K562 (cell line): ENCODE measurements around the gene LRRC14B. TPM values are rescaled to one million over a fixed set of nuclear protein-coding genes. Genes with fewer than 3 reads are reported as not detected.

Source experiments
- ATAC-seq: fragments of 200-7000 bp; cut with Tn5 transposase; 3 replicates; pipeline ENCODE4 v1.9.1; 2020; ENCODE audit warnings: moderate library complexity
- BruUV-seq: library from RNA; stranded (reverse); fragments of 400-500 nt; replicated peaks from 2 replicates; lab custom pipeline; 2021; lab: Mats Ljungman, UMichigan
- CTCF ChIA-PET: fragments of 300-600 bp; formaldehyde crosslinking; extraction: SDS; loops from one replicate; lab custom pipeline; 2021; ENCODE audit warnings: low intra/inter-chr PET ratio; lab: Yijun Ruan, JAX
- POLR2A ChIA-PET: fragments of 300-600, 350-650 bp; sonication (Branson Sonifier 250); formaldehyde crosslinking; extraction: SDS; loops from one replicate; lab custom pipeline; 2021; ENCODE audit warnings: antibody characterized with exemption, inconsistent platforms; lab: Yijun Ruan, JAX
- DNase-seq, 4 experiments: peaks; one replicate each; pipeline versions ENCODE4 v3.0.0 to v3.0.0-alpha.2; 2011 to 2018; ENCODE audit warnings: low spot score in 3 of 4, mixed read lengths in 3 of 4; ENCODE audit errors: extremely low read depth in 1 of 4
- FAIRE-seq: peaks from 2 replicates; lab custom pipeline; 2011; peaks lifted over from hg19 to GRCh38; lab: Jason Lieb, UNC
- H2AFZ ChIP-seq: 2 replicates; pipeline ENCODE4 v1.6.0; 2011; ENCODE audit warnings: low read depth, low read length, control low read depth, inconsistent platforms
- H3K27ac ChIP-seq: fragments of 200-600 bp; 3 replicates; pipeline ENCODE4 v1.8.0; 2011; ENCODE audit warnings: low read depth, mild to moderate bottlenecking, control low read depth, inconsistent platforms, low read length, moderate library complexity, mixed read lengths; ENCODE audit errors: extremely low read depth
- H3K27me3 ChIP-seq, 2 experiments: fragments of 300-600 bp in 1 of 2; 2 replicates in 1 of 2; 3 replicates in 1 of 2; pipeline versions ENCODE4 v1.6.0 to v1.8.0; 2011; ENCODE audit warnings: inconsistent platforms in 2 of 2, low read length in 2 of 2, mild to moderate bottlenecking in 1 of 2, mixed read lengths in 1 of 2, moderate library complexity in 1 of 2; ENCODE audit not compliant: control insufficient read depth in 2 of 2, insufficient read depth in 2 of 2
- H3K36me3 ChIP-seq: fragments of 300-600 bp; 3 replicates; pipeline ENCODE4 v1.8.0; 2011; ENCODE audit warnings: mild to moderate bottlenecking, low read length, inconsistent platforms; ENCODE audit not compliant: control insufficient read depth, insufficient read depth
- H3K4me1 ChIP-seq, 2 experiments: fragments of 200-600 bp in 1 of 2; replicated peaks in 1 of 2; 2 replicates in 1 of 2; 3 replicates in 1 of 2; pipeline versions ENCODE4 v1.5.1 to v1.8.0; 2011; ENCODE audit warnings: inconsistent platforms in 2 of 2, low read length in 2 of 2, mild to moderate bottlenecking in 1 of 2, mixed read lengths in 1 of 2, moderate library complexity in 1 of 2; ENCODE audit not compliant: control insufficient read depth in 2 of 2, insufficient read depth in 2 of 2
- H3K4me2 ChIP-seq: 2 replicates; pipeline ENCODE4 v1.6.1; 2011; ENCODE audit warnings: low read length, control low read depth, inconsistent platforms, mixed read lengths; ENCODE audit not compliant: insufficient read depth
- H3K4me3 ChIP-seq: fragments of 200-600 bp; sonication (generic), shearing (Covaris generic); 2 replicates; pipeline ENCODE4 v1.5.1; 2016; ENCODE audit warnings: control low read depth, inconsistent platforms
- H3K79me2 ChIP-seq: fragments of 200-600 bp; 3 replicates; pipeline ENCODE4 v1.8.0; 2011; ENCODE audit warnings: low read length, inconsistent platforms; ENCODE audit not compliant: control insufficient read depth, insufficient read depth
- H3K9ac ChIP-seq, 2 experiments: 2 replicates each; pipeline versions ENCODE4 v1.6.0 to v1.6.1; 2011; ENCODE audit warnings: low read depth in 2 of 2, low read length in 2 of 2, control low read depth in 1 of 2, inconsistent platforms in 1 of 2, mild to moderate bottlenecking in 1 of 2, mixed read lengths in 1 of 2; ENCODE audit not compliant: insufficient read depth in 1 of 2
- H3K9me1 ChIP-seq: one replicate; pipeline ENCODE4 v1.6.0; 2011; ENCODE audit warnings: inconsistent platforms, mild to moderate bottlenecking, low read length, moderate library complexity; ENCODE audit not compliant: control insufficient read depth, insufficient read depth
- H3K9me3 ChIP-seq: replicated peaks from 2 replicates; pipeline ENCODE4 v1.5.1; 2011; ENCODE audit warnings: low read depth, low read length, inconsistent platforms; ENCODE audit not compliant: control insufficient read depth, insufficient read depth
- H4K20me1 ChIP-seq: replicated peaks from 2 replicates; pipeline ENCODE4 v1.6.1; 2011; ENCODE audit warnings: low read length, inconsistent platforms, mixed read lengths; ENCODE audit not compliant: control insufficient read depth, insufficient read depth
- JUN ChIP-seq, 2 experiments: sonication (generic) in 1 of 2; formaldehyde crosslinking in 1 of 2; IDR thresholded peaks; 2 replicates each; pipeline versions ENCODE4 v1.6.1 to v1.8.0; 2012 to 2022; ENCODE audit warnings: borderline replicate concordance in 2 of 2, mild to moderate bottlenecking in 2 of 2, improper control_type of control experiment in 1 of 2, low read depth in 1 of 2, low read length in 1 of 2, missing genetic modification reagents in 1 of 2
- KDM2B ChIP-seq: fragments of 250-450 bp; sonication (Bioruptor Pico); IDR thresholded peaks from 2 replicates; pipeline ENCODE4 v1.8.0; 2021; ENCODE audit warnings: mild to moderate bottlenecking, moderate library complexity
- SUPT5H ChIP-seq: fragments of 450-650 bp; IDR thresholded peaks from 2 replicates; pipeline ENCODE4 v1.6.1; 2016
- ZNF431 ChIP-seq: sonication (generic); formaldehyde crosslinking; IDR thresholded peaks from 2 replicates; pipeline ENCODE4 v1.8.0; 2022; ENCODE audit warnings: mild to moderate bottlenecking, missing genetic modification reagents
- ZNF436 ChIP-seq: fragments of 250-450, 450-650 bp; sonication (Bioruptor Pico); formaldehyde crosslinking; IDR thresholded peaks from 2 replicates; pipeline ENCODE4 v1.7.0; 2020; ENCODE audit warnings: mild to moderate bottlenecking
- ZNF696 ChIP-seq: fragments of 250-450 bp; sonication (Bioruptor Pico); conservative IDR thresholded peaks from 2 replicates; pipeline ENCODE4 v1.4.0; 2020; ENCODE audit warnings: mild to moderate bottlenecking, moderate library complexity
- WGBS: fragments of 100-300 bp; shearing (Covaris generic); methylation state at CpG from one replicate; pipeline ENCODE4 v1.1.6; 2016; ENCODE audit warnings: low coverage, mixed read lengths; ENCODE audit not compliant: insufficient coverage; ENCODE audit errors: missing lambda C conversion rate; 5-methylcytosine and 5-hydroxymethylcytosine counted together
- in situ Hi-C: fragments of 300-500 bp; cut with MboI; formaldehyde crosslinking; loops from 4 replicates; pipeline ENCODE4 v1.15.0; 2018; ENCODE audit warnings: inconsistent platforms, mixed read lengths
- intact Hi-C: fragments of 100-400 bp; cut with micrococcal nuclease; formaldehyde crosslinking; loops from 2 replicates; pipeline ENCODE4 v1.14.2; 2022
- polyA plus RNA-seq, 8 experiments: library from polyadenylated mRNA; depleted of rRNA in 4 of 8; stranded (reverse) in 5 of 8; unstranded in 3 of 8; fragments of >200 nt; fragmentation: Nextera tagmentation in 2 of 8; fragmentation: Illumina TruSeq in 1 of 8; extraction: Ambion mirVana in 2 of 8; extraction: Trizol in 1 of 8; gene quantifications; 2 replicates each; pipeline versions ENCODE4 v1.2.1 to v1.2.3, GENCODE V29; 2011 to 2014; ENCODE audit warnings: inconsistent platforms in 1 of 8, missing spikeins in 1 of 8
- total RNA-seq, 7 experiments: library from RNA; depleted of rRNA in 6 of 7; stranded (reverse); fragments of >200 nt in 6 of 7; fragmentation: Illumina TruSeq in 2 of 7; extraction: Trizol in 2 of 7; gene quantifications; 2 replicates each; pipeline versions ENCODE4 v1.2.1 to v1.2.3, GENCODE V29; 2011 to 2021; ENCODE audit warnings: low replicate concordance in 1 of 7
- TF ChIP-seq, protein P1 (sequence below): IDR thresholded peaks from 2 replicates; pipeline ENCODE4 v1.6.1; 2014; ENCODE audit warnings: antibody characterized with exemption
- TF ChIP-seq, protein P2 (sequence below): fragments of 450-650 bp; formaldehyde crosslinking; IDR thresholded peaks from 2 replicates; pipeline ENCODE4 v1.4.0; 2020; ENCODE audit warnings: mild to moderate bottlenecking
- TF ChIP-seq, protein P3 (sequence below): sonication (generic); IDR thresholded peaks from 2 replicates; pipeline ENCODE4 v1.6.1; 2016
- TF ChIP-seq, protein P4 (sequence below): sonication (generic); formaldehyde crosslinking; IDR thresholded peaks from 2 replicates; pipeline ENCODE4 v1.4.0; 2020; ENCODE audit warnings: mild to moderate bottlenecking, missing genetic modification reagents
- TF ChIP-seq, protein P5 (sequence below): fragments of 450-650 bp; IDR thresholded peaks from 2 replicates; pipeline ENCODE4 v1.6.1; 2017; ENCODE audit warnings: antibody characterized with exemption, mild to moderate bottlenecking

The LRRC14B gene
- total and polyA plus RNA-seq, 9 of the 15 experiments (the other 6 are each of a cell fraction or from before 2014, with no cell fraction given): not detected

DNA sequence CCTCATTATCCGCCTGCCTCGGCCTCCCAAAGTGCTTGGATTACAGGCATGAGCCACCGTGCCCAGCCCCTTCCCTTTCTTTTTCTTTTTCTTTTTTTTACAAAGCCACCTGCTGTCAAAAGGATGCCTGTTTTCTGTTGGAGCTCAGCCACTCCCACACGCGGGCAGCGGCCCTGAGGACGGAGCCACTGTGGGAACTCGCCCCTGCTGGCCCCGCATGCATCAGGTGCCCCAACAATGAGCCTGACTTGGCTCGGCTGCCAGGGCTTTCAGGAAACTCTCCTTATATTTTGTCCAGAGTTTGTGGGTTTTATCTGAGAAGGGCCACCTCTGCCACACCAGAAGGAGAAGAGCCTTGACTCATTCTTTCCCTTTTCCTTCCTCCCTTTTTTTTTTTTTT is 37.1 kb upstream of the LRRC14B start:
- H4K20me1 ChIP-seq: peaks cover 7% of the 10 kb centered on the region; the same call in 1 of the 2 replicates
- H3K27me3 ChIP-seq: peaks cover 29 to 59% of the 10 kb centered on the region in 2 experiments
- H3K4me1 ChIP-seq: peaks cover 0 to 7% of the 10 kb centered on the region in 2 experiments; a peak in 1 of 5 replicates
- H3K79me2 ChIP-seq: no peaks in the 10 kb centered on the region
- intact Hi-C loops: no loop called here
- no peak overlapping the region for H3K4me2 ChIP-seq
- H3K9me1 ChIP-seq: no peaks in the 10 kb centered on the region
- H3K9me3 ChIP-seq: no peaks in the 10 kb centered on the region
- H3K4me3 ChIP-seq: no peak overlapping the region
- FAIRE-seq: no peak
- no peak for DNase-seq
- H3K27ac ChIP-seq: no peak overlapping the region
- no peak overlapping the region for H2AFZ ChIP-seq
- BruUV-seq: no TSS peak
- WGBS: 2% methylated on average over 10 of the region's 10 CpGs
- POLR2A ChIA-PET: no interaction called here
- ATAC-seq: no peak
- no peaks in the 10 kb centered on the region for H3K36me3 ChIP-seq
- H3K9ac ChIP-seq: no peak overlapping the region
- CTCF ChIA-PET: no interaction called here
- in situ Hi-C loops: no loop called here
- TF ChIP-seq, protein P1, sequence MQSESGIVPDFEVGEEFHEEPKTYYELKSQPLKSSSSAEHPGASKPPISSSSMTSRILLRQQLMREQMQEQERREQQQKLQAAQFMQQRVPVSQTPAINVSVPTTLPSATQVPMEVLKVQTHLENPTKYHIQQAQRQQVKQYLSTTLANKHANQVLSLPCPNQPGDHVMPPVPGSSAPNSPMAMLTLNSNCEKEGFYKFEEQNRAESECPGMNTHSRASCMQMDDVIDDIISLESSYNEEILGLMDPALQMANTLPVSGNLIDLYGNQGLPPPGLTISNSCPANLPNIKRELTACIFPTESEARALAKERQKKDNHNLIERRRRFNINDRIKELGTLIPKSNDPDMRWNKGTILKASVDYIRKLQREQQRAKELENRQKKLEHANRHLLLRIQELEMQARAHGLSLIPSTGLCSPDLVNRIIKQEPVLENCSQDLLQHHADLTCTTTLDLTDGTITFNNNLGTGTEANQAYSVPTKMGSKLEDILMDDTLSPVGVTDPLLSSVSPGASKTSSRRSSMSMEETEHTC: no peak
- TF ChIP-seq ZNF696 (no peak), KDM2B (no peak), SUPT5H (no peak), JUN (IDR thresholded peaks at IDR 0.05; ENCODE audit: borderline replicate concordance, low read depth, low read length) (no peak), JUN (CRISPR knock-in tag; IDR thresholded peaks at IDR 0.05; ENCODE audit: borderline replicate concordance) (no peak), ZNF431 (CRISPR knock-in tag) (no peak), ZNF436 (no peak)
- TF ChIP-seq, protein P2, sequence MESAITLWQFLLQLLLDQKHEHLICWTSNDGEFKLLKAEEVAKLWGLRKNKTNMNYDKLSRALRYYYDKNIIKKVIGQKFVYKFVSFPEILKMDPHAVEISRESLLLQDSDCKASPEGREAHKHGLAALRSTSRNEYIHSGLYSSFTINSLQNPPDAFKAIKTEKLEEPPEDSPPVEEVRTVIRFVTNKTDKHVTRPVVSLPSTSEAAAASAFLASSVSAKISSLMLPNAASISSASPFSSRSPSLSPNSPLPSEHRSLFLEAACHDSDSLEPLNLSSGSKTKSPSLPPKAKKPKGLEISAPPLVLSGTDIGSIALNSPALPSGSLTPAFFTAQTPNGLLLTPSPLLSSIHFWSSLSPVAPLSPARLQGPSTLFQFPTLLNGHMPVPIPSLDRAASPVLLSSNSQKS: no peak
- TF ChIP-seq, protein P3, sequence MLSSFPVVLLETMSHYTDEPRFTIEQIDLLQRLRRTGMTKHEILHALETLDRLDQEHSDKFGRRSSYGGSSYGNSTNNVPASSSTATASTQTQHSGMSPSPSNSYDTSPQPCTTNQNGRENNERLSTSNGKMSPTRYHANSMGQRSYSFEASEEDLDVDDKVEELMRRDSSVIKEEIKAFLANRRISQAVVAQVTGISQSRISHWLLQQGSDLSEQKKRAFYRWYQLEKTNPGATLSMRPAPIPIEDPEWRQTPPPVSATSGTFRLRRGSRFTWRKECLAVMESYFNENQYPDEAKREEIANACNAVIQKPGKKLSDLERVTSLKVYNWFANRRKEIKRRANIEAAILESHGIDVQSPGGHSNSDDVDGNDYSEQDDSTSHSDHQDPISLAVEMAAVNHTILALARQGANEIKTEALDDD: no peak
- TF ChIP-seq, protein P4, sequence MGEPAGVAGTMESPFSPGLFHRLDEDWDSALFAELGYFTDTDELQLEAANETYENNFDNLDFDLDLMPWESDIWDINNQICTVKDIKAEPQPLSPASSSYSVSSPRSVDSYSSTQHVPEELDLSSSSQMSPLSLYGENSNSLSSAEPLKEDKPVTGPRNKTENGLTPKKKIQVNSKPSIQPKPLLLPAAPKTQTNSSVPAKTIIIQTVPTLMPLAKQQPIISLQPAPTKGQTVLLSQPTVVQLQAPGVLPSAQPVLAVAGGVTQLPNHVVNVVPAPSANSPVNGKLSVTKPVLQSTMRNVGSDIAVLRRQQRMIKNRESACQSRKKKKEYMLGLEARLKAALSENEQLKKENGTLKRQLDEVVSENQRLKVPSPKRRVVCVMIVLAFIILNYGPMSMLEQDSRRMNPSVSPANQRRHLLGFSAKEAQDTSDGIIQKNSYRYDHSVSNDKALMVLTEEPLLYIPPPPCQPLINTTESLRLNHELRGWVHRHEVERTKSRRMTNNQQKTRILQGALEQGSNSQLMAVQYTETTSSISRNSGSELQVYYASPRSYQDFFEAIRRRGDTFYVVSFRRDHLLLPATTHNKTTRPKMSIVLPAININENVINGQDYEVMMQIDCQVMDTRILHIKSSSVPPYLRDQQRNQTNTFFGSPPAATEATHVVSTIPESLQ: no peak
- TF ChIP-seq, protein P5, sequence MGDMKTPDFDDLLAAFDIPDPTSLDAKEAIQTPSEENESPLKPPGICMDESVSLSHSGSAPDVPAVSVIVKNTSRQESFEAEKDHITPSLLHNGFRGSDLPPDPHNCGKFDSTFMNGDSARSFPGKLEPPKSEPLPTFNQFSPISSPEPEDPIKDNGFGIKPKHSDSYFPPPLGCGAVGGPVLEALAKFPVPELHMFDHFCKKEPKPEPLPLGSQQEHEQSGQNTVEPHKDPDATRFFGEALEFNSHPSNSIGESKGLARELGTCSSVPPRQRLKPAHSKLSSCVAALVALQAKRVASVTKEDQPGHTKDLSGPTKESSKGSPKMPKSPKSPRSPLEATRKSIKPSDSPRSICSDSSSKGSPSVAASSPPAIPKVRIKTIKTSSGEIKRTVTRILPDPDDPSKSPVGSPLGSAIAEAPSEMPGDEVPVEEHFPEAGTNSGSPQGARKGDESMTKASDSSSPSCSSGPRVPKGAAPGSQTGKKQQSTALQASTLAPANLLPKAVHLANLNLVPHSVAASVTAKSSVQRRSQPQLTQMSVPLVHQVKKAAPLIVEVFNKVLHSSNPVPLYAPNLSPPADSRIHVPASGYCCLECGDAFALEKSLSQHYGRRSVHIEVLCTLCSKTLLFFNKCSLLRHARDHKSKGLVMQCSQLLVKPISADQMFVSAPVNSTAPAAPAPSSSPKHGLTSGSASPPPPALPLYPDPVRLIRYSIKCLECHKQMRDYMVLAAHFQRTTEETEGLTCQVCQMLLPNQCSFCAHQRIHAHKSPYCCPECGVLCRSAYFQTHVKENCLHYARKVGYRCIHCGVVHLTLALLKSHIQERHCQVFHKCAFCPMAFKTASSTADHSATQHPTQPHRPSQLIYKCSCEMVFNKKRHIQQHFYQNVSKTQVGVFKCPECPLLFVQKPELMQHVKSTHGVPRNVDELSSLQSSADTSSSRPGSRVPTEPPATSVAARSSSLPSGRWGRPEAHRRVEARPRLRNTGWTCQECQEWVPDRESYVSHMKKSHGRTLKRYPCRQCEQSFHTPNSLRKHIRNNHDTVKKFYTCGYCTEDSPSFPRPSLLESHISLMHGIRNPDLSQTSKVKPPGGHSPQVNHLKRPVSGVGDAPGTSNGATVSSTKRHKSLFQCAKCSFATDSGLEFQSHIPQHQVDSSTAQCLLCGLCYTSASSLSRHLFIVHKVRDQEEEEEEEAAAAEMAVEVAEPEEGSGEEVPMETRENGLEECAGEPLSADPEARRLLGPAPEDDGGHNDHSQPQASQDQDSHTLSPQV: no peak
